Activated naive CD4-positive, alpha-beta T cell treated with Interleukin-2 at 50 U/mL for 16 hours (primary cell): ENCODE results near the gene MICA.

ENCODE experiments used
- DNase-seq: peaks from one replicate; pipeline ENCODE4 v3.0.0-alpha.2; 2020

The MICA gene

DNA sequence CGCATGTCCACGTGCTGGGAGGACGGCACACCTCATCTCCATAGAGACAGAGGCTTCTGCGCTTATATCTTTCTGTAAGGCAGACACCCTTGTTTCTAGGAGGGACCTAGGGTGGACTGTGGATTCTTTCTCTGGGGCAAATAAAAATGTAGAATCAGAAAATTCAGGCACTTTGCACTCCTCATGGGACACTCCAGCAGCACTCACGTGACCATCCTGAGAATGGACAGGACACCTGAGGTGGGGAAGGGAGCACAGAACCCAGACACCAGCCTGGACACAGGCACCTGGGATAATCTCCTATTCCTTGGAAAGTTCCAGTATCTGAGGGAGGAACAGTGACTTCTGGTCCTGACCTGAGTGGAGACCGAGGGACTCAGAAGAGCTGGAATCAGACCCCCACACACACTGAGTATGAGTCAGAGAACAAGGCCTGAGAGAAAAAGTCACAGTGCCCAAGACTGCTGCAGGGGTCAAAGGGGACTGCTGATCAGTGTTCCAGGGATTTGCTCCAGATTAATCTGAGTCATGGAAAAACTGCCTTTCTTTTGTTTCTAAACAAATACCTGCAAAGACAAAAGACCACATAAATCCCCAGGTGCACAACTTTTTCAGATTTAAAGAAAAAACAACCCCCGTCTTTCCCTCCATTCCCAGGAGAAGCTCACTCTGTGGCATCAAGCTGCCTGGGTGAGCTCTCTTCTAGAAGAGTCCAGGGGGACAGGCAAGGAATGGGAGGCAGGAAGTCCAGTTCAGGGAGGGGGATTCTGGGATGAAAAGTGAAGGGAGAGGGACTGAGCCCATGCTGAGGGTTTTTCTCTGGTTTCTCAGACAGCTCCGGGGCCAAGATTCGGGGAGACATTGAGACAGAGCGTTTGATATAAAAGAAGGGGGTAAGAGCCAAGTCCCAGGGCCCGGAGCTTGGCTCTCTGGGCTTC is 58.9 kb downstream of the MICA start:
- DNase-seq, result no peak

DNA sequence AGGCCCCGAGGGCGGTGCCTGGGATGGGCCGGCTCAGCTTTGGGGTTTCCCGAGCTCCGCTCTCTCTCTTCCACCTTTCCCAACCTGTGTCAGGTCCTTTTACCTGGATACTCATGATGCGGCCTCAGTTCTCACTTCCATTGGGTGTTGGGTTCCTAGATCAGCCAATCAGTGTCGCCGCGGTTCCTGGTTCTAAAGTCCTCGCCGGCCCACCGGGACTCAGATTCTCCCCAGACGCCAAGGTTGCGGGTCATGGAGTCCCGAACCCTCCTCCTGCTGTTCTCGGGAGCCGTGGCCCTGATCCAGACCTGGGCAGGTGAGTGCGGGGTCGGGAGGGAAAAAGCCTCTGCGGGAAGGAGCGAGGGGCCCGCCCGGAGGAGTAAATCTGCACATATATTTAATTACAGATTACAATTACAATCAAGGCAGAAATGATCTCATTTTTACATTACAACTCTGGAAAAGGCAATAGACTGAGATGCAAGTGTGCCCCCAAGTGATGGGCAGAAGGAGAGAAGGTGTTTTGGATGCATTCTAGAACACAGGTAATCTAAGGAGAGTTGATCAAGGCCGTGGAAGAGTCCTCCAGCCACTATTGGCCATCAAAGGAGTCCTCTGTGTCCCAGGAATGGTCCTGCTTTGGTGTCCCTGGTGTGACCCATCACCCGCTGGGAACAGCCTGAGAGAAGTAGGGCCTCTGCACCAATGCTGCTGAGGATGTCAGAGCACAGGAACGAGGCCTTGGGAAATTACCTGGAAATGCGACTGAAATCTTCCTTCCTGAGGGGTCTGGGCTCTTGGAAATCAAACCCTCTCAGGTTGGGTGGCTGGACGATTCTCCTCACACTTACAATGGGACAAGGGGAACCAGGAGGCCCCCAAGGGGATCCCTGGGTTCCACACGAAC is 59.8 kb downstream of the MICA start:
- DNase-seq, result peak; percentile 90

DNA sequence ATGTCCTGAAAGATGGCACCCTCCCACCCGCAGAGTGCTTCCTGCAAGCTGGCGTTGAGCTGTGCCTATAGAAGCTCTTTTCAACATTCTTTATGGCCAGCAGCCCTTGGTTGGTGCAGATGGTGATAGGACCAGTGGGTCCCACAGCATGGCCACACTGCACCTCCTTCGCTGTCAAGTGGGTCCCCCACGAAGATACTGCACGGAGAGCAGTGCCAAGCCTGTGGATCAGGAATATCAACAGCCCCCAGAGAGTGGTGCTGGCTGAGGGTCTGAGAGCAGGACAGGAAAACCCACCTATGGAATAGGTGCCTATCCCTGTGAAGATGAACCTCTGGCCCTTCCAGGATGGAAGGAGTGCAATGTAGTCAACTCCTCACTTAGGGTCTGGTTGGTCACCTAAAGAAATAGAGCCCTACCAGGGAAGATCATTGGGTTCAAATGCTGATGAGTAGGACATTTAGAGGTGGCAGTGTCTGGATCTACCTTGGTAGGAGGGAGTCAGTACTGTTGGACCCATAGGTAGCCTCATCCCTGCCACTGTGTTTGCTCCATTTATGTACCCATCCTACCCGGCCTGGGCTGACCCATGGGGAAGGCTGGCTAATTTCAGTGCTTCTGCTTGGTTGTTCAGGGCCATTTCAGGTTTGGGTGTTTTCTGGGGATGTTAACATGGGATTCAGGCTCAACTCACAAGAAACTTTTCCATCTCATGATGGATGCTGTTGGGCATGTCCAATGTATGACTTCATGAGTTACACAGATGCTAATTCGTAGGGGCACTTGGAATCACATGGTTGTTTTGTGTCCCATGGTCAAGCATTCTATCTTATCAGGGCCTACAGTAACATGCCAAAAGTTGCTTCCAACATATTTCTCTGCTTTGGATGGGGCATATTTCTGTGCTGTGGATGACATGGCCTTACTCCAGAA is 61.1 kb downstream of the MICA start:
- DNase-seq, result no peak
